ENCODE data around the gene RXRA. TPM values are rescaled to one million over a fixed set of nuclear protein-coding genes. Genes with fewer than 3 reads are reported as not detected.
A peak's percentile ranks its signal among the peaks of the same experiment; 100 is the strongest.

RXRA gene
- total and polyA plus RNA-seq, 4 donors = 41.5 to 116 (median 74.1) TPM

- H3K9ac ChIP-seq (ENCODE audit: low read depth in 1 of 2, low read length in 2 of 2) = peak overlapping the region in 1 of 2 donors; percentile 16
- no peak for DNase-seq (ENCODE audit: low spot score)
- H3K9me3 ChIP-seq (ENCODE audit: control insufficient read depth in 4 of 4, low read length in 3 of 4) = no peaks in the 10 kb centered on the region
- peaks cover 0 to 18% (median 8%) of the 10 kb centered on the region in 4 donors for H3K36me3 ChIP-seq (ENCODE audit: control insufficient read depth in 4 of 4, insufficient read depth in 3 of 4, low read depth in 1 of 4, low read length in 3 of 4)
- H3K4me3 ChIP-seq (ENCODE audit: low read depth in 1 of 3, low read length in 3 of 3) = no peak overlapping the region
- 50% methylated on average over 23 of the region's 23 CpGs for WGBS
- peaks cover 57 to 100% (median 89%) of the 10 kb centered on the region in 4 donors for H3K4me1 ChIP-seq (ENCODE audit: control insufficient read depth in 4 of 4, insufficient read depth in 4 of 4, low read length in 3 of 4)
- TF ChIP-seq HNF4A (conservative IDR thresholded peaks at IDR 0.05) = no peak
- TF ChIP-seq RXRA (IDR thresholded peaks at IDR 0.05) = no peak
- TF ChIP-seq SP1 (IDR thresholded peaks at IDR 0.05) = no peak
- TF ChIP-seq REST (IDR thresholded peaks at IDR 0.05) = no peak
- TF ChIP-seq, protein P1, sequence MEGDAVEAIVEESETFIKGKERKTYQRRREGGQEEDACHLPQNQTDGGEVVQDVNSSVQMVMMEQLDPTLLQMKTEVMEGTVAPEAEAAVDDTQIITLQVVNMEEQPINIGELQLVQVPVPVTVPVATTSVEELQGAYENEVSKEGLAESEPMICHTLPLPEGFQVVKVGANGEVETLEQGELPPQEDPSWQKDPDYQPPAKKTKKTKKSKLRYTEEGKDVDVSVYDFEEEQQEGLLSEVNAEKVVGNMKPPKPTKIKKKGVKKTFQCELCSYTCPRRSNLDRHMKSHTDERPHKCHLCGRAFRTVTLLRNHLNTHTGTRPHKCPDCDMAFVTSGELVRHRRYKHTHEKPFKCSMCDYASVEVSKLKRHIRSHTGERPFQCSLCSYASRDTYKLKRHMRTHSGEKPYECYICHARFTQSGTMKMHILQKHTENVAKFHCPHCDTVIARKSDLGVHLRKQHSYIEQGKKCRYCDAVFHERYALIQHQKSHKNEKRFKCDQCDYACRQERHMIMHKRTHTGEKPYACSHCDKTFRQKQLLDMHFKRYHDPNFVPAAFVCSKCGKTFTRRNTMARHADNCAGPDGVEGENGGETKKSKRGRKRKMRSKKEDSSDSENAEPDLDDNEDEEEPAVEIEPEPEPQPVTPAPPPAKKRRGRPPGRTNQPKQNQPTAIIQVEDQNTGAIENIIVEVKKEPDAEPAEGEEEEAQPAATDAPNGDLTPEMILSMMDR (IDR thresholded peaks at IDR 0.05; ENCODE audit: low read depth, low read length, missing input control) = no peak
- TF ChIP-seq JUND (IDR thresholded peaks at IDR 0.05) = no peak
- peak overlapping the region; percentile 72 to 78 for H3K27ac ChIP-seq (ENCODE audit: low read depth in 1 of 2, low read length in 2 of 2)
- H3K27me3 ChIP-seq (ENCODE audit: control insufficient read depth in 4 of 4, insufficient read depth in 4 of 4, low read length in 3 of 4) = no peaks in the 10 kb centered on the region
These were observed 80.3 kb downstream of the RXRA start for GRCh38 chr9:134406366-134407120.

GRCh38 chr9:134407121-134407779 lies 81.0 kb downstream of the RXRA start:
- 19% methylated on average over 33 of the region's 33 CpGs for WGBS
- Histone ChIP-seq H3K9me3 (ENCODE audit: control insufficient read depth in 4 of 4, low read length in 3 of 4) (no peaks in the 10 kb centered on the region), H3K36me3 (ENCODE audit: control insufficient read depth in 4 of 4, insufficient read depth in 3 of 4, low read depth in 1 of 4, low read length in 3 of 4) (peaks cover 0 to 20% (median 10%) of the 10 kb centered on the region in 4 donors), H3K4me1 (ENCODE audit: control insufficient read depth in 4 of 4, insufficient read depth in 4 of 4, low read length in 3 of 4) (peaks cover 61 to 100% (median 91%) of the 10 kb centered on the region in 4 donors), H3K27me3 (ENCODE audit: control insufficient read depth in 4 of 4, insufficient read depth in 4 of 4, low read length in 3 of 4) (no peaks in the 10 kb centered on the region), H3K9ac (ENCODE audit: low read depth in 1 of 2, low read length in 2 of 2) (peak overlapping the region in 1 of 2 donors; percentile 16), H3K4me3 (ENCODE audit: low read depth in 1 of 3, low read length in 3 of 3) (no peak overlapping the region), H3K27ac (ENCODE audit: low read depth in 1 of 2, low read length in 2 of 2) (peak overlapping the region; percentile 72 to 78)
- DNase-seq (ENCODE audit: low spot score) = peak; percentile 91
- TF ChIP-seq RXRA (IDR thresholded peaks at IDR 0.05) (peak in 1 of 2 donors; percentile 37), GABPA (IDR thresholded peaks at IDR 0.05 in 1 of 2, conservative IDR thresholded peaks at IDR 0.05 in 1 of 2) (no peak), FOXA1 (IDR thresholded peaks at IDR 0.05) (no peak), FOXA2 (IDR thresholded peaks at IDR 0.05) (no peak), REST (IDR thresholded peaks at IDR 0.05) (no peak), EGR1 (IDR thresholded peaks at IDR 0.05; ENCODE audit: low read depth in 2 of 2) (peak in 1 of 2 donors; percentile 50), YY1 (IDR thresholded peaks at IDR 0.05) (peak; percentile 32), ATF3 (IDR thresholded peaks at IDR 0.05) (no peak), MAX (IDR thresholded peaks at IDR 0.05) (peak; percentile 89), HNF4A (conservative IDR thresholded peaks at IDR 0.05) (peak in 1 of 2 donors; percentile 12)
- TF ChIP-seq, protein P1 (IDR thresholded peaks at IDR 0.05; ENCODE audit: low read depth, low read length, missing input control) = no peak
- TF ChIP-seq, protein P2, sequence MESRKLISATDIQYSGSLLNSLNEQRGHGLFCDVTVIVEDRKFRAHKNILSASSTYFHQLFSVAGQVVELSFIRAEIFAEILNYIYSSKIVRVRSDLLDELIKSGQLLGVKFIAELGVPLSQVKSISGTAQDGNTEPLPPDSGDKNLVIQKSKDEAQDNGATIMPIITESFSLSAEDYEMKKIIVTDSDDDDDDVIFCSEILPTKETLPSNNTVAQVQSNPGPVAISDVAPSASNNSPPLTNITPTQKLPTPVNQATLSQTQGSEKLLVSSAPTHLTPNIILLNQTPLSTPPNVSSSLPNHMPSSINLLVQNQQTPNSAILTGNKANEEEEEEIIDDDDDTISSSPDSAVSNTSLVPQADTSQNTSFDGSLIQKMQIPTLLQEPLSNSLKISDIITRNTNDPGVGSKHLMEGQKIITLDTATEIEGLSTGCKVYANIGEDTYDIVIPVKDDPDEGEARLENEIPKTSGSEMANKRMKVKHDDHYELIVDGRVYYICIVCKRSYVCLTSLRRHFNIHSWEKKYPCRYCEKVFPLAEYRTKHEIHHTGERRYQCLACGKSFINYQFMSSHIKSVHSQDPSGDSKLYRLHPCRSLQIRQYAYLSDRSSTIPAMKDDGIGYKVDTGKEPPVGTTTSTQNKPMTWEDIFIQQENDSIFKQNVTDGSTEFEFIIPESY (IDR thresholded peaks at IDR 0.05) = no peak
